ENCODE measurements around the gene MTHFD2L. TPM values are rescaled to one million over a fixed set of nuclear protein-coding genes. Genes with fewer than 3 reads are reported as not detected.

Gene MTHFD2L
- total RNA-seq, 1 donor = 15.0 TPM

DNA sequence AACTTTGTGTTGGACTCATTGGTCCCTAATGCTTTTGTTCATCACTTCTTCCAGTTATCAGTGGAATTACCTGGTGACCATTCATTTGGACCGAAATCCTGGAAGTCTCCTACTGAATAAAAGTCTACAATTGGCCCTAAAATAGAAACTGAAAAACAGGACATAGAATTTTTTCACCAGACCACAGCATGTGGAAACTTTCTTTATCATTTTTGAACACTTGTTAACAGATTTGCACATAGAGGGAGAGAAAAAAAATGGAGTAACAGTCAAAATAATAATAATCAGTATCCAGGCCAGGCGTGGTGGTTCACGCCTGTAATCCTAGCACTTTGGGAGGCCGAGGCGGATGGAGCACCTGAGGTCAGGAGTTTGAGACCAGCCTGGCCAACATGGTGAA, 157.5 kb downstream of the MTHFD2L start:
- DNase-seq (ENCODE audit: low read depth) = no peak
- TF ChIP-seq, protein P1, sequence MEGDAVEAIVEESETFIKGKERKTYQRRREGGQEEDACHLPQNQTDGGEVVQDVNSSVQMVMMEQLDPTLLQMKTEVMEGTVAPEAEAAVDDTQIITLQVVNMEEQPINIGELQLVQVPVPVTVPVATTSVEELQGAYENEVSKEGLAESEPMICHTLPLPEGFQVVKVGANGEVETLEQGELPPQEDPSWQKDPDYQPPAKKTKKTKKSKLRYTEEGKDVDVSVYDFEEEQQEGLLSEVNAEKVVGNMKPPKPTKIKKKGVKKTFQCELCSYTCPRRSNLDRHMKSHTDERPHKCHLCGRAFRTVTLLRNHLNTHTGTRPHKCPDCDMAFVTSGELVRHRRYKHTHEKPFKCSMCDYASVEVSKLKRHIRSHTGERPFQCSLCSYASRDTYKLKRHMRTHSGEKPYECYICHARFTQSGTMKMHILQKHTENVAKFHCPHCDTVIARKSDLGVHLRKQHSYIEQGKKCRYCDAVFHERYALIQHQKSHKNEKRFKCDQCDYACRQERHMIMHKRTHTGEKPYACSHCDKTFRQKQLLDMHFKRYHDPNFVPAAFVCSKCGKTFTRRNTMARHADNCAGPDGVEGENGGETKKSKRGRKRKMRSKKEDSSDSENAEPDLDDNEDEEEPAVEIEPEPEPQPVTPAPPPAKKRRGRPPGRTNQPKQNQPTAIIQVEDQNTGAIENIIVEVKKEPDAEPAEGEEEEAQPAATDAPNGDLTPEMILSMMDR (IDR thresholded peaks at IDR 0.05; ENCODE audit: insufficient read depth, low read length) = no peak
- no peak overlapping the region for H3K4me3 ChIP-seq (ENCODE audit: low read depth, low read length)

DNA sequence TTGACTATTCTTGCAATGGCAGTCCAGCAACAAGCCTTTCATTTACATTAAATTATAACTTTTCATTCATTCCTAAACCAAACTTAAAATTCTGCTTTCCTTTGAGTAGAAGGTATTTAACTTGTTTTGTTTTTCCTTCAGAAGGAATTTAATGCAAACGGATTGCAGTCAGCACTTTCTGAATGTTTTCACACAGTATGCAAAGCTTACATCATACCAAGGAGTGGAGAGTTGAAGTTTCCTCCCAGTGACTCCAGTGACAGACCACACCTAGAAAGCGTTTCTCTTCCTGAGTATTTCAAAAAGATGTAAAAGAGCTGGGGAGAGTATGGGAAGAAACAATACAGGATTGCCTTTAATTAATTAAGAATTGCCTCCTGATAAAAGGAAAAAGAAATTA, 158.5 kb downstream of the MTHFD2L start:
- TF ChIP-seq, protein P1 (IDR thresholded peaks at IDR 0.05; ENCODE audit: insufficient read depth, low read length) = no peak
- DNase-seq (ENCODE audit: low read depth) = peak; percentile 44
- H3K4me3 ChIP-seq (ENCODE audit: low read depth, low read length) = no peak overlapping the region

DNA sequence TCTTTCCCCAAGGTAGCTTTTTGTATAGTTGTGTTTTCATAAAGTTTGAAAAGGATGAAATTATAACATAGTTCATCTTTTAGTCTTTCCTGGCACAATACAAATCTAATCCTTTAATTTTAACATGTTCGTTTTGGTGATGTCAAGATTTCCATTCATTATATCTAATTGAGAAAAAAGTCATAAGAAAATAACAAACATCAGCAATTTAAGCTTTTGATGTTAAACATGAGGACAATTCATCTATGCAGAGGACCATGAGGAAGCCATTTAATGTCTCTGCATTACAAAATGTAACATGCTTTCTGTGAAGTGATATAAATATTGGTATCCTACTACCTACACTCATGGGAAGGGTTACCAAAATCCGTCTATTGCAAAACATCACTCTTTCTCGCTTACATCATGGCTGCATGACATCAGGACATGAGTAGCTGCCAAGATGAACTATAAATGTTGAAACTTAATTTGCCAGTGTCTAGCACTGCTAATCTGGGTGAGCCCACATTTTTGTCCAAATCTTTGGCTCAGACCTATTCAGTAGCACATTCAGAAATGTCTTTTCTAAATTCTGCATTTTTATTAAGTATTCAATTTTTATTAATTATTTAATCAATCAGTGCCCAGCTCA, 159.8 kb downstream of the MTHFD2L start:
- no peak overlapping the region for H3K4me3 ChIP-seq (ENCODE audit: low read depth, low read length)
- DNase-seq (ENCODE audit: low read depth) = peak; percentile 67
- TF ChIP-seq, protein P1 (IDR thresholded peaks at IDR 0.05; ENCODE audit: insufficient read depth, low read length) = no peak

DNA sequence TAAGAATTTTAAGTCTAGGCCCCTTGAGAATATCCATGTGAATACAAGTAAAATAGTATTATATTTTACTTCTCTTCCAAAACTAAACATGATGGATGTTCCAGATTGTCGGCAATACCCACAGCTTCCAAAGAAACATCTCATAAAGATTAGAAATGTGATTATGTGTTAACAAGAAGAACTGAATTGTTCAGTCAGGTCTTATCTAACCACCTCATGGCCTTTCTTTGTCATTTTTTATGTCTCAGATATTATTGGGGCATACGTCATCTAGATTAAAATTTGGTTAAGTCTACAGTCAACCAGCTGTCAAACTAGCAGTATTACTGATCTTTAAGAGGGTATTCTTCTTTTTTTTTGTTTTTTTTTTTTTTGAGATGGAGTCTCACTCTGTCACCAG, 160.4 kb downstream of the MTHFD2L start:
- TF ChIP-seq, protein P1 (IDR thresholded peaks at IDR 0.05; ENCODE audit: insufficient read depth, low read length) = no peak
- H3K4me3 ChIP-seq (ENCODE audit: low read depth, low read length) = no peak overlapping the region
- peak; percentile 29 for DNase-seq (ENCODE audit: low read depth)

DNA sequence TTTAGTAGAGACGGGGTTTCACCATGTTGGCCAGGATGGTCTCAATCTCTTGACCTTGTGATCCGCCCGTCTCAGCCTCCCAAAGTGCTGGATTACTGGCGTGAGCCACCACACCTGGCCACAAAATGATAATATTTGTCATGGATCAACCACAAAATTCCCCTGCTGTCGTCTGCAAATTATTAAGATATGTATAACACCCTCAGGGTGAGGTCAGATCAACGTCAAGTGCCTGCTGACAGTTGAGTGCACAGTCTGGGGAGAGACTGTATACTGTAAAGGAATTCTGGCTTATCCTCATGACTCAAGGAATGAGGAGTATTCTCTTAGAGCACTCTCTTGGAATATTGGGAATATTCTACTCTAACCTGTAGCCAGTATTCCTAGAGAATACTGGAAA, 161.6 kb downstream of the MTHFD2L start:
- TF ChIP-seq, protein P1 (IDR thresholded peaks at IDR 0.05; ENCODE audit: insufficient read depth, low read length) = no peak
- no peak overlapping the region for H3K4me3 ChIP-seq (ENCODE audit: low read depth, low read length)
- no peak for DNase-seq (ENCODE audit: low read depth)

- peak; percentile 82 for DNase-seq (ENCODE audit: low read depth)
- TF ChIP-seq, protein P1 (IDR thresholded peaks at IDR 0.05; ENCODE audit: insufficient read depth, low read length) = peak; percentile 68
- H3K4me3 ChIP-seq (ENCODE audit: low read depth, low read length) = no peak overlapping the region
Measured at GRCh38 chr4:74320559-74321118, 162.7 kb downstream of the MTHFD2L start.
